Activated CD4-positive, alpha-beta T cell treated with anti-CD3 and anti-CD28 coated beads for 1 hour (primary cell): Measurements from ENCODE around the gene PDE6G.
"Not testable (repeated sequence)": the region's sequence is repeated elsewhere in the genome, so short reads cannot be mapped to it uniquely, and the experiment has no call there.

Source experiments
- DNase-seq: peaks from one replicate; pipeline ENCODE4 v3.0.0-alpha.2; 2020

The PDE6G gene

DNA sequence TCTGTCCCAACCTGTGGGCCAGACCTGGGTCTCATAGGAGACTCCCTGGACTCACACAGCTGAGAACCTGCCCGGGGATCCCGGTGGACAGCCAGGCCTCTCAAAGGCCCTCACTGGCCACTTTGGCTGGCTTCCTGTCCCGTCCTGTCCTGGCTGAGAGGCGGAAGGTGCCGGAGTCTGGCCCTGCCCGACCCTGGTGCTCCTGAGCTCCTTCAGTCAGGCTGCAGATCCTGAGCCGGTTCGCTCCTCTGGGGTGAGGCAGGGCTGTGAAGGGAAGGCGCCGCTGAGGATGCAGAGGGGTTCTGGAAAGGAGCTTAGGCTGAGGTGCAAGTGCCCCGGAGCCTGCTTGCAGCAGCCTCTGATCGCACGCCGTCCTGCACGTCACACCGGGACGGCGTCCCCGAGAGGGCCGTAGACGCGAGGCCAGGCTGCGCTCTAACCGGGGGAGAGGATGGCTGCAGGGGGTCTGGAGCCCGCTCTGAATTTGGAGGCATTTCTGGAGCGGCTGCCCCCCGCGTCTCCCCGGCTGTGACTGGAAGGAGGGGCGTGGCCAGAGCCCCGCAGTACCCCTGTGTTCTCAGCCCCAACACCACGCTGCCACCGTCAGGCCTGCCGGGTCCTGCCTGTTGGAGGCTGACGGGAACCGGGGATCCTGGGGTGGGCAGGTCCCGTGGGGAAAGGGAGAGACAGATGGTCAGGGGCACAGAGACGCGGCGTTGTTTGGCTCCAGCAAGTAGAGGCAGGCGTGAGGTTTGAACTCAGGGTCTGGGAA, 31.6 kb upstream of the PDE6G start:
- no peak for DNase-seq

DNA sequence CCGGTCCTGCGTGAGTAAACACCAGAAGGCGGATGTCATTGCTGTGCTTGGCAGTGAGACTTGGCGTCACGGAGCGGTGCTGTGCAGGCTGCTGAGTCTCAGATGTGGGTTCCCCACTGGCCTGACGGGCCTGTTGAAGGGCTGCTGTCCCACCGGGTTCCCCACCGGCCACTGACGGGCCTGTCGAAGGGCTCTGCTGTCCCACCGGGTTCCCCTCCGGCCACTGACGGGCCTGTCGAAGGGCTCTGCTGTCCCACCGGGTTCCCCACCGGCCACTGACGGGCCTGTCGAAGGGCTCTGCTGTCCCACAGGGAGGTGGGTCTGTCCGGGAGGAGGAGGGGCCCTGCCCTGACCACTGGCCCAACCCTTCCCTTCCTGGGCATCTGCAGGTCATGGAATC, 30.3 kb upstream of the PDE6G start:
- DNase-seq: no peak

DNA sequence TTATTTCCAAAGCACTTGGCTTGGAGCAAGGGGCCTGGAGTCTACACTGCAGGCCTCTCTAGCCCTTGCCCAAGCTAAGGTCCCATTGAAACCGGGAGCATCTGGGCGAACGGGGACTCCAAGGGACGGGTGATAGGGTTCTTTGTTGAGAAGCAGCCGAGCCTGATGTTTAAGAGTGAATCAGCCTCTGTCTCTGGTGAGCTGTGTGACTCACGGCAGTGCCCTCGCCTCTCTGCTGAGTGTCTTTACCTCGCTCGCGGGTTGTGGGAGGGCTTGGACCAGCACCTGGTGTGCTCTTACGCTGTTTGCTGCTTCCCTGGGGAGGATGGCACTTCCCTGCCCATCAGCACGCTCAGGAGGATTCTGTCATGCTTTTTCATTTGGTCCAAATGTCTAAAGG, 28.8 kb upstream of the PDE6G start:
- DNase-seq: no peak

DNA sequence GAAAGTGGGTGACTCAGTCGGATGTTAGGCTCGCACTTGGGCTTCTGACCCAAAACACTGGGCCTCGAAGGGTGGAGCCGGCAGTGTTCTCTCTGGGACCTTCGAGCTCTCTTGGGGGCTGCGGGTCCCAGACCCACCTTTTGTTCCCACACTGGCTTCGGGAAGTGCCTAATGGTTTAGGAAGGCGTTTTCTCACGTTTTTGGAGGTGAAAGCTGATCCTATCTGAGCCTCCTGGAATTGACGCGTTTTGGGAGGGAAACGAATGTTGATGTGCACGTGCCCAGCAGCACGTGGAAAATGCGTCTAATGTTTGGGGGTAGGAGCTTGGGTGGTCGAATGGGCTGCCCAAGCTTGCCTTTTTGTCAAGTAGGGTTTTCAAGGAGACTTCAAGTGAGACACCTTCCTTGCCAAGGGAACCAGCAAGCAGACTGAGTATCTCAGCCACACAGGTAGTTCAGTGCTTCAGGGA, 28.1 kb upstream of the PDE6G start:
- DNase-seq: no peak

DNA sequence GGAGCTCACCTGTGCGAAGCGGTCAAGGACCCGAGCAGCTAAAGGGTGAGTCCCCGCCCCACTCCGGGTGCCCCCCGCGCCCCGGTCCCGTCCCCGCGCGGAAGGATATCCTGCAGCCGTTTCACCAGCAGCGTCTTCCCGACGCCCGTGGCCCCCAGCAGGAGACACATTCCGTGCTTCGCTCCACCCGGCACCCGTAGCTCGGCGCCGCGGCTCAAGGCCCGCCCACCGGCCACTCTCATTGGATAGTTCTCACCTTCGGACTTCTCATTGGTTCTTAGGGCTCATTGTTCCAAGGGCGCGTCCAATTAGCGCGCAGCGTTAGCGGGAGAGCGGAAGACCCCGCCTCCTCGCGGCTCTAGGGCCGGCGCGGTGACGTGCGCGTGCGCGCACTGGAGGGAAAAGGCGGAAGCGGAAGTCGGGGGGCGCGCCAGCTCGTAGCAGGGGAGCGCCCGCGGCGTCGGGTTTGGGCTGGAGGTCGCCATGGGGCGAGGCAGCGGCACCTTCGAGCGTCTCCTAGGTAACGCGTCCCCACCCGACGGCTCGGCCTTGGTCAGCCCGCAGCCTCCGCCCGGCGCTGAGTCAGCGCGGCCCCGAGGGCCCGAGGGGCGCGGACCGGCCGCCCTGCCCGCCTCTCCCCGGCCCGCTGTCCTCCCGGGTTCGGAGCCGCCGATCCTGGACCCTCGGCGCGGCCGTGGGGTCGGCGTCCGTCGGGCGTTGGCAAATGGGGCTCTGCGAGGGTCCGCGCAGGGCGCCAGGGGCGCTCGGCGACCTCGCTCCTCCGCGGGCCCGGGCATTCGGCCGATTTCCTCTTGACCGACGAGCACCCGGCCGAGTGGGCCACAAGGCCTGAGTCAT, 27.5 kb upstream of the PDE6G start, which contains the start of the genes ARL16 and HGS:
ARL16 (minus strand) TSS at position 214 of the 858 bp plus-strand sequence; CDS start at position 170, 44 bp downstream.
HGS (plus strand) TSS at position 428 of the 858 bp plus-strand sequence; CDS start at position 484, 56 bp downstream.
- peak; percentile 97 for DNase-seq

DNA sequence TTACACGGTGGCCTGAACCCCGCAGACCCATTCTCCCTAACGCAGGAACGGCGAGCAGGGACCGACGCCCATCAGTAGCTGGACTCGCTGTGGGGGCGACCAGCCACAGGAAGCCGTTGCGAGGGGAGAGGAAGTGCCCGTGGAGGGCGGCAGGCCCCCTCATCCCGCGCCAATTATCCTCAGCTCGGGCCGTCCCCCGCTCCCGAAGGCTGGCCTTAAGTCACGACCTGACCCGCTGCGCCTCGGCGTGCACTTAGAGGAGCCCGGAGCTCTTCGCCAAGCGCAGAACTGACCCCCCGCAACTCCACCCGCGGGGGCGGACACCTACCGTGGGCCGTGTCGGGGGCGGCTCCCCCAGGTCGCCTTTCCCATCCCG, 26.9 kb upstream of the PDE6G start:
- no peak for DNase-seq

DNA sequence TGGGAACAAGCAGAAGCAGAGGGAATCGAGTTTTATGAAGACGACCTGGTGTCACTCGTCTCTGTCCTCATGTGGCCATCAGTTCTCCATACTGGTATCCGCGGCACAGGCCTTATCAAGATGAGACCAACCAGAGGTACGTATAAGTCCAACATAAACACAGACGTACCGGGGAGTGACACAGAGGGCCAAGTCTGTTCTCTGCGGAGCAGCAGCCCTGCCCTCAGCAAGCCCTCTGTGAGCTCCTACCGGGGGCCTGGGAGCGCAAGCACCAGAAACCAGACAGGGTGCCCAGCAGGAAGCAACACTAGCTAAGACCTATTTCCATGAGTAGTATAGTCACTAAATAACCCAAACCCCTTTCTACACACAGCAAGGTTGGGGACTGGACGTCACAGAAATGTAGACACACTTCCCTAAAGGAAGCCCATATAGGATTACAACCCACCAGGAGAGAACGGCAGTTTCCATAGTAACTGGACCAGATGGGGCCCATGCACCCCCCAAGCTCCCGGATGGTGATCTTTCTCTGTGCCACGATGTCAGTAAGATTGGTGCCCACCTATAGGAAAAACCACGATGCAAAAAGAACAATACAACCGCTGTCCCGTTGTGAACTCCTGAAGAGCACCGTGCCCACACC, 26.3 kb upstream of the PDE6G start:
- DNase-seq: no peak

DNA sequence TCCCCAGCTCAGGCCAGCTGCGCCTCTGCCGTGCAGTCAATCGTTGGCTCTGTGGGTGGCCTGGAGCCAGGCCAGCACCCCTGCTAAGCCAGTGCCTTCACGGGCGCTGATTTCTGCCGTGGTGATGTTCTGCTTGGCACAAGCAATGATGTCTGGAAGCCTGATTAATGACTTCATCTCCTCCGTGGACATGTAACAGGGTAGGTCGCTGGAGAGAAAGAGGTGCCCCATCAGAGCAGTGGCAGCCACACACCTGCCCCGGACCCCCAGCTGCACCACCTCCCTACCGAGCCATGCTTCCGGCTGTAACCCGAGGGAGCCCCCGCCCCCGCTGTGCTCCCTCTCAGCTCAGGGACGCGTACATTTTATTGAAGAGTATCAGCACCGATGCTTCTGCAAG, 25.3 kb upstream of the PDE6G start:
- no peak for DNase-seq

DNA sequence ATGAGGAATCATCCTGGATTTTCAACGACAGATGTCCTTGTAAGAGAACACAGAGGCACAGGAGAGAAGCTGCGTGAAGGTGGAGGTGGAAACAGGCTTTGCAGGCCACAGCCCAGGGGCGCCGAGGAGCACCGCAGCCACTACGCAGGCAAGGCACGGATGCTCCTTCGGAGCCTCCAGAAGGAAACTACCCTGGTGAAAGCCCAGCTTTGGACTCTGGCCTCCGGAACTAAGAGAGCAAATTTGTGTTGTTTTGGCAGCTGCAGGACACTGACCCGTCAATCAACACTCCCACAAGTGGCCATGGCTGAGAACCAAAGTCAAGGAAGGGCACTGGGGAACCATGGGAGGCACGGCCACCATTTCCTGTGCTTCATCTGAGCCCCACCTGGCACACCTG, 23.8 kb upstream of the PDE6G start:
- no peak for DNase-seq

DNA sequence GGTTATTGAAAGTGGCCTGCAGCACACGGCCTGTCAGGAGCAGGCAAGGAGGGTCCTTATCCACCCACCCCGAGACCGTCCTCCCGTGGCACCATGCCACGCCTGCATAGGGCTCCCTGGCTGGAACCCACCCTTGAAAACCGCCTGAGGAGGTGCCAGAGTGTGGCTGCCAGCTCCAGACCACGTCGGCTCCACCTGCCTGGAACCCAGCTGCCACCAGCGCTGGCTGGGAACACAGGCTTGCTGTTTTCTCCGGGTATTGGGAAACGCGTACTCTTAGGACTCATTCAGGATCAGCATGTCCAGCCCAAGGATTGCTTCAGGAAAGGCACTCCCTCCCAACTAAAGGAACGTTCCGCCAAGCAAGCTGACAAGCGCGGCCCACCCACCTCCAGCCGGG, 20.6 kb upstream of the PDE6G start:
- no peak for DNase-seq

DNA sequence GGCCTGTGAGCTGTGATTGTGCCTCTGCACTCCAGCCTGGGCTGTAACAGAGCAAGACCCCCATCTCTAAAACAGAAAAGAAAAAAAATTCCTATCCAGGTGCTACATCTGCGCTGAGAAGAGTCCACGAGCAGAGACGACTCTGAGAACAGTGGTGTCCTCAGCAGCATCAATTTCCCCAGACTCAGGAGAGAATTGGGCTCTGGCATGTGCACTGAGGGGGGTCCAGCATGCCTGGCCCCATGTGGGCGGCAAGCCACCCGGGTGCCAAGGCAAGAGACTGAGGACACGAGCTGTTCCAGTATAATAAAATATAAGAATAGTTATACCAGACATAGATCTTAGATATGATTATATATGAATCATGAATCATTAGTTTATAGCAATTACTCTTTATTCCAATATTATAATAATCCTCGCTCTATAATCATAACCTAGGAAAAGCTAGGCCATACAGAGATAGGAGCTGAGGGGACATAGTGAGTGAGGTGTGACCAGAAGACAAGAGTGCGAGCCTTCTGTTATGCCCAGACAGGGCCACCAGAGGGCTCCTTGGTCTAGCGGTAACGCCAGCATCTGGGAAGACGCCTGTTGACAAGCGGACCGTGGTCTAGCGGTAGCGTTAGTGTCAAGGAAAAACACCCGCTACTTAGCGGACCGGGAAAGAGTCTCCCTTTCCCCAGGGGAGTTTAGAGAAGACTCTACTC, 19.3 kb upstream of the PDE6G start:
- not testable (repeated sequence) for DNase-seq

DNA sequence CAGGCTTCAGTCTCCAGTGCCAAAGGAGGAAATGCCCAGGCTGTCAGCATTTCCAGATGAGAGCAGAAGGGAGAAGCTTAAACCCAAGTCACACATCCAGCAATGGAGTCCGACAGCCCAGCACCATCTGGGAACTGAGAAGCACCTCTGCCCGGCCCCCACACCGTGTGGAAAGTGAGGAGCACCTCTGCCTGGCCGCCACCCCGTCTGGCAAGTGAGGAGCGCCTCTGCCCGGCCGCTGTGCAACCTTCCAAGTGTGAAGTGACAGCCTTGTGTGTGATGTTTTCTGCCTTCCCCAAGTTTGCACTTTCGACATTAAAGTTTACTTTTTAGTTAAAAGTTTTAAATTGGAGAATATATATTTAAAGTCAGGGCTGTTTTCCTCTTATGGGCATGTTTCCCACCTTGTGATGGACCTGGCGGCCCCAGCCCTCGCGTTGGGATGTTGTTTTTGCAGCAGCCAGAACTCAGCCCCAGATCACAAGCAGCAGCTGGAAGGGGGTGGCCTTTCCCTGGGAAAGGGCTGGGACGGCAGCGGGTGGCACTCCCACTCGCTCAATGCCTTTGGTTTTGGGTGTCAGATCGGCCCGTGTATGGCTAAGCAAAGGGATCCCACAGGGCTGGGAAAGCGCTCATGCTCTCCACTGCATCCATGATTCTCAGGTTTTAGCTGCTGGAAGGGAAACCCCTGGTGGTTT, 17.4 kb upstream of the PDE6G start:
- no peak for DNase-seq

DNA sequence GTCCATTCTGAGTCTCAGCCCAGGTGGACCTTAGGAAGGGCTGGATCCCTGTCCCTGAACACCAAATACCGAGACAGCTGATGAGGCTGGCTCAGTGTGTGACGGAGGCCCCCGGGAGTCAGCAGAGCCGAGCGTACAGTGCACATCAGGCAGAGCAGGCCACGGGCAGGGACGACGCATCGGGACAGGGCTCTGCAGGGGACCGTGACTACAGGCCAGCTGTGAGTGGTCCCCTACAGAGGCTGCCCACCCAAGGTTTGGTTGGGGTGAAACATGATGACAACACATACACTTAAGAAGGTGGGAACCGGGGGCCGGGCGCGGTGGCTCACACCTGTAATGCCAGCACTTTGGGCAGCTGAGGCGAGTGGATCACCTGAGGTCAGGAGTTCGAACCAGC, 16.6 kb upstream of the PDE6G start:
- DNase-seq: no peak

DNA sequence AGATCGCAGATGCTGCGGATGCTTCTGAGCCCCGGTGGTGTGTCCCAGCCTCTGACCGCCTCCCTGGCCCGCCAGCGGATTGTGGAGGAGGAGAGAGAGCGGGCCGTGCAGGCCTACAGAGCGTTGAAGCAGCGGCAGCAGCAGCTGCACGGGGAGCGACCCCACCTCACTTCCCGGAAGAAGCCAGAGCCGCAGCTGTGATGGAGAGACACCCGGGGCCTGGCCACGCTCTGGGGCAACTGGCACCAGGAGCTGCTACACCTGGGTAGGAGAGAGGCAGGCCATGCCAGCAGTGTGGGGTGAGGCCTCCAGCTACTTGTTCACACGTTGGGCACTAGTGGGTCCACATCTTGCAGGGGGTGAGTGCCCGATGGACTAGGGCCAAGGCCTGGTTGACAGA, 16.2 kb upstream of the PDE6G start:
- DNase-seq: no peak

DNA sequence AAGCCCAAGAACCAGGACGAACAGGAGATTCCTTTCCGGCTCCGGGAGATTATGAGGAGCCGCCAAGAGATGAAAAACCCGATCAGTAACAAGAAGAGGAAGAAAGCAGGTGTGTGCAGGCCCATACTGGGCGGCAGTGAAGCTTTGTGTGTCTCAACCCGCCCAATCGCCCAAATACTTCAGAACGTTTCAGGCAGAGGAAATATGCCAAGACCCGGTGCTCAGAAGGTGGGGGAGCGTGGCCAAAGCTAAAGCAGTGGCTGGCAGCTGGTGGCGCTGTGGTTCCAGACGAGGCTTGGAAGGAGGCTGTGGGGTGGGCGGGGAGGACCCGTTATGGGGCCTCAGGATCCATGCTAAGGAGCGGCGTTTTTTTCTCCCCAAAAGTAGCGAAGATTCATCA, 11.4 kb upstream of the PDE6G start:
- DNase-seq: no peak

DNA sequence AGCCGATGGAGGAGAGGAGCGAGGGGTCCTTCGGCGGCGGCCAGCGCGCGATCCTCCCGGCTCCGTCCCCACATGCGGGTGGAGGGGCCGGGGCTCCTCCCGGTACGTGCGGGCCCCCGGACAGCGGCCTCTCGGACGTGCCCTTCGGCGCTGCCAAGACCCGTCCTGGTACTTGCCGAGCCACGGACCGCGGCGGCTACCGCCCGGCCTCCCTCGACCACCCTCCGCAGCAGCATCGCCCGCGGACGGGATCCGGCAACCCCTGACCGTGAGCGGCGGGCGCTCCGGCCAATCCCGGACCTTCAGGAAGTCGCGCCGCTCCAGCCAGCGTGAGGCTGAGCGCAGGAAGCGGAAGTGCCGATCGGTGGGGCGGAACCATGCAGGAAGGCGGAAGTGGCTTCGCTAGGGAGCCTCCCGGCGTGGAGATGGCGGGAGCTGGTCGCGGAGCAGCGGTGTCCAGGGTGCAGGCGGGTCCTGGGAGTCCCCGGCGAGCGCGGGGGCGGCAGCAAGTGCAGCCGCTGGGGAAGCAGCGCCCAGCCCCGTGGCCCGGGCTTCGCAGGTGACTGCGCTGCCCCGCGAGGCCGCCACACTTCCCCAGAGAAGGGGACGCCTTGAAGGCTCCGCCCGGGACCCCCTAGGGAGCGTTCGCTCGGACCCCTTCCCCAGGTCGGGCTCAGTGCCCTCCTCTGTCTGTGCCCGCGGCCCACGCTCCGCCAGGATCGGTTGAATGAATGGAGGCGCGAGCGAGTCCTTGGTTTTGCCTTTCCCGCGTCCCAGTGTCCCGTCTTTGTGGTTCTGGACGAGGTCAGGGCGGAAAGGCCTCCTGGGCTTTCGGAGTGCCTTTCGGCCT, 10.2 kb upstream of the PDE6G start, which contains the start of the genes CCDC137 and OXLD1:
CCDC137 (plus strand) TSS at position 396 of the 850 bp plus-strand sequence; CDS start at position 426, 30 bp downstream.
OXLD1 (minus strand) TSS at position 264 of the 850 bp plus-strand sequence; CDS start at position 236, 28 bp downstream.
- peak; percentile 83 for DNase-seq

DNA sequence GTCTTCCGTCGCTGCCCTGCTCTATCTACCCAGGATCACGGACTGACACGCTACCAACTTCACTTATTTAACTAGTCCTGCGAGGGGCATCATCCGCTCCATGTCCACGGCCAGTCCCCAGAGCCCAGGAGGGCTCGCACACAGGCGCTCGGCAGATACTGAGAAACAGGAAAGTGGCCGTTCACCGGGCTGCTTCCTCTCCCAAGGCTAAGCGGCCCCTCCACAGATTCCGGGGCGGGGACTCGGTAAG, 9.7 kb upstream of the PDE6G start:
- DNase-seq: no peak

DNA sequence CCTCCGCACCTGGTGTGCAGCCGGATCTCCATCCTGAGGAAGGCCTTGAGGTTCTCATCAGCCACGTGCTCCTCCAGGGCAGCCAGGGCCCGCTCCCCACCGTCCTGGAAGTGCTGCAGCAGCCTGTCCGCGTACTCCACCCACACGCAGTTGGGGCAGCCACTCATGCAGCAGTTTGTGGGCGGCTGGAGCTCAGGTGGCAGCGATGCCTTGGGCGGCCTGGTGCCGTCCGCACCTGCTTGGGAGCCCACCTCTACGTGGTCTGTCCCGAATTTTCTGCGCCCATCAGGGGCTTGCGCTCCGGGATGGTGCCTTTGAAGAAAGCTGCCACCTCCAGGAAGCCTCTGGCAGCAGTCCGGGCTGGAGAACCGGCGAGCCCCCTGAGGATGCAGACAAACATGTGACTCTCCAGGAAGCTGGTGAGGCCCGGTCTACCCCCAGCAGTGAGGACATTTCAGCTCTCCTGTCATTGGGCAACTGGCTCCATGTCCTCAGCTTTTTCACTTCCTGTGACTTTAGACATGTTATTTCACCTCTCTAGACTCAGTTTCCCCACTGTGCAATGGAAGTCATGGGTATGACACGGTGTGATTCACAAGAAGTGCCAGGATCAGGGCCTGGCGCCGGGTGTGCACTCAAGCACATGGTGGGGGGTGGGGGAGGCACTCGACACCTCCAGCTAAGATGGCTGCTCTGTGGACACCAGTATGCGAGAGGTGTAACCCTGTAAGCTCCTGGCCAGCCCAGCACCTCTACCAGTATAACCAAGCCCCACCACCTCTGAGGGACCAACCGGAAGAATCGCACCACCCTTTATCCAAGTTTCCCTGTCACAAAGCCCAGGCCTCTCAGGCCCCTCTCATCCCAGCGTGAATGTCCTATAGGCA, 9.1 kb upstream of the PDE6G start:
- no peak for DNase-seq

DNA sequence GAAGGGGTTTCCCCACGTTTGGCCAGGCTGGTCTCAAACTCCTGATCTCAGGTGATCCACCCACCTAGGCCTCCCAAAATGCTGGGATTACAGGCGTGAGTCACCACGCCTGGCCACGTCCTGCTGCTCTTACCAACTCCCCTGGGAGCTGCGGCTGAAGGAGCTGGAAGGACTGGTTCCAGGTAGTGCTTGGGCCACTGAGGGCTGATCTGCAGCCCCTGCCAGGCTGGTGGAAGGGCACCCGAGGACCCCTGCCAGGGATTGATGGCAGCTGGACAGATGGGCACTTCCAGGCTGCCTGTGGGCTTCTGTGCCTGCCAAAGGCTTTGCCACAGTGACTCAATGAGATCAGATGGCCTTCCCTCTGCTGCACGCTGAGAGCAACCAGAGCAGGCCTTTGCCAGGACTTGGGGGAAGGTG, 7.7 kb upstream of the PDE6G start:
- DNase-seq: no peak

DNA sequence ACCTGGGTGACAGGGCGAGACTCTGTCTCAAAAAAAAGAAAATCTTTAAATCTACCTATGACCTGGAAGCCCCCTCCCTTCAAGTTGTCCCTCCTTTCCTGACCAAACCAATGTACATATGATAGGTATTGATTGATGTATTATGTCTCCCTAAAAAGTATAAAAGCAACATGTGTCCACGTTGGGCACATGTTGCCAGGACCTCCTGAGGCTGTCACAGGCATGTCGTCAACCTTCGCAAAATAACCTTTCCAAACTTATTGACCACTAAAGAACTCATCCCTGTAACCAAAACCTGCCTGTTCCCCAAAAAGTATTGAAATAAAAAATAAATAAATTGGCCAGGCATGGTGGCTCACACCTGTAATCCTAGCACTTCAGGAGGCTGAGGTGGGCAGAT, 5.7 kb upstream of the PDE6G start:
- DNase-seq: no peak
